NT2/D1 (cell line): ENCODE data around the gene MVP.

Experiments
- SUZ12 ChIP-seq: IDR thresholded peaks from 2 replicates; pipeline ENCODE4 v1.6.1; 2011; ENCODE audit not compliant: insufficient read length, insufficient read depth; ENCODE audit errors: extremely low read depth
- YY1 ChIP-seq: IDR thresholded peaks from 2 replicates; pipeline ENCODE4 v1.6.1; 2011; ENCODE audit not compliant: insufficient read length, insufficient read depth
- ZNF274 ChIP-seq: IDR thresholded peaks from 2 replicates; pipeline ENCODE4 v1.6.1; 2011; ENCODE audit warnings: mild to moderate bottlenecking, low read depth, low read length

DNA sequence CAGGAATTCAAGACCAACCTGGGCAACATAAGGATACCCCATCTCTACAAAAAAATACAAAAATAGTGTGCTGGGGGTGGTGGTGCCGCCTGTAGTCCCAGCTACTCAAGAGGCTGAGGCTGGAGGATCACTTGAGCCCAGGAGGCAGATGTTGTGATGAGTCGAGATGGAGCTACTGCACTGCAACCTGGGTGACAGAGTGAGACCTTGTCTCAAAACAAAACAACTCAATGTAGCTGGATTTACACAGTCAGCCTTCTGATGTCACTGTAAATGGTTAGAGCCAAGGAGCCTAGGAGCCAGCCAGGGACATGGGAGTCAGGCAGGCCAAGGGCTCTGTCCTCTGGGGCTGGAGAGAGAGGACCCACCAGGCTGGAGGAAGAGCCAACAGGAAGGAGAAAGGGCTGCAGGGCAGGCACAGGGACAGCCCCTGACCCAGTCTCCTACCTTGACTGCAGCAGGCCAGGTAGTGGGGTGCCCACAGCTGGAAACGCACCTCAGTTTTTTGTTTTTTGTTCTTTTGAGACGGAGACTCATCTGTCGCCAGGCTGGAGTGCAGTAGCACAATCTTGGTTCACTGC is 34.3 kb downstream of the MVP start:
- no peak for TF ChIP-seq ZNF274
- TF ChIP-seq SUZ12 = no peak
- TF ChIP-seq YY1 = no peak
